ENCODE data around the gene DENND4A.
"Not testable (repeated sequence)": the region's sequence is repeated elsewhere in the genome, so short reads cannot be mapped to it uniquely, and the experiment has no call there.

GRCh38 chr15:65615887-65616286 is 176.2 kb downstream of the DENND4A start:
- TF ChIP-seq, protein P1, sequence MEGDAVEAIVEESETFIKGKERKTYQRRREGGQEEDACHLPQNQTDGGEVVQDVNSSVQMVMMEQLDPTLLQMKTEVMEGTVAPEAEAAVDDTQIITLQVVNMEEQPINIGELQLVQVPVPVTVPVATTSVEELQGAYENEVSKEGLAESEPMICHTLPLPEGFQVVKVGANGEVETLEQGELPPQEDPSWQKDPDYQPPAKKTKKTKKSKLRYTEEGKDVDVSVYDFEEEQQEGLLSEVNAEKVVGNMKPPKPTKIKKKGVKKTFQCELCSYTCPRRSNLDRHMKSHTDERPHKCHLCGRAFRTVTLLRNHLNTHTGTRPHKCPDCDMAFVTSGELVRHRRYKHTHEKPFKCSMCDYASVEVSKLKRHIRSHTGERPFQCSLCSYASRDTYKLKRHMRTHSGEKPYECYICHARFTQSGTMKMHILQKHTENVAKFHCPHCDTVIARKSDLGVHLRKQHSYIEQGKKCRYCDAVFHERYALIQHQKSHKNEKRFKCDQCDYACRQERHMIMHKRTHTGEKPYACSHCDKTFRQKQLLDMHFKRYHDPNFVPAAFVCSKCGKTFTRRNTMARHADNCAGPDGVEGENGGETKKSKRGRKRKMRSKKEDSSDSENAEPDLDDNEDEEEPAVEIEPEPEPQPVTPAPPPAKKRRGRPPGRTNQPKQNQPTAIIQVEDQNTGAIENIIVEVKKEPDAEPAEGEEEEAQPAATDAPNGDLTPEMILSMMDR (IDR thresholded peaks at IDR 0.05; ENCODE audit: insufficient read depth, low read length, poor library complexity, severe bottlenecking), result not testable (repeated sequence)
- TF ChIP-seq EZH2phosphoT487 (conservative IDR thresholded peaks at IDR 0.05; ENCODE audit: low read length), result not testable (repeated sequence)
